ENCODE measurements around the gene CRAT.

The CRAT gene

GRCh38 chr9:129058965-129059795, 51.4 kb downstream of the CRAT start:
- no peak for DNase-seq

GRCh38 chr9:129054163-129054851, 56.3 kb downstream of the CRAT start:
- no peak for DNase-seq

- no peak for DNase-seq
Observed at GRCh38 chr9:129053020-129053419, 57.6 kb downstream of the CRAT start.

GRCh38 chr9:129052592-129052991, 58.0 kb downstream of the CRAT start:
- DNase-seq = no peak
